ENCODE measurements around the gene PAXIP1. TPM values are rescaled to one million over a fixed set of nuclear protein-coding genes. Genes with fewer than 3 reads are reported as not detected.

Gene PAXIP1
- total and polyA plus RNA-seq, 10 of the 15 experiments (the other 5 are each of a cell fraction or from before 2014, with no cell fraction given) = 7.3 to 27.2 (median 18.1) TPM

DNA sequence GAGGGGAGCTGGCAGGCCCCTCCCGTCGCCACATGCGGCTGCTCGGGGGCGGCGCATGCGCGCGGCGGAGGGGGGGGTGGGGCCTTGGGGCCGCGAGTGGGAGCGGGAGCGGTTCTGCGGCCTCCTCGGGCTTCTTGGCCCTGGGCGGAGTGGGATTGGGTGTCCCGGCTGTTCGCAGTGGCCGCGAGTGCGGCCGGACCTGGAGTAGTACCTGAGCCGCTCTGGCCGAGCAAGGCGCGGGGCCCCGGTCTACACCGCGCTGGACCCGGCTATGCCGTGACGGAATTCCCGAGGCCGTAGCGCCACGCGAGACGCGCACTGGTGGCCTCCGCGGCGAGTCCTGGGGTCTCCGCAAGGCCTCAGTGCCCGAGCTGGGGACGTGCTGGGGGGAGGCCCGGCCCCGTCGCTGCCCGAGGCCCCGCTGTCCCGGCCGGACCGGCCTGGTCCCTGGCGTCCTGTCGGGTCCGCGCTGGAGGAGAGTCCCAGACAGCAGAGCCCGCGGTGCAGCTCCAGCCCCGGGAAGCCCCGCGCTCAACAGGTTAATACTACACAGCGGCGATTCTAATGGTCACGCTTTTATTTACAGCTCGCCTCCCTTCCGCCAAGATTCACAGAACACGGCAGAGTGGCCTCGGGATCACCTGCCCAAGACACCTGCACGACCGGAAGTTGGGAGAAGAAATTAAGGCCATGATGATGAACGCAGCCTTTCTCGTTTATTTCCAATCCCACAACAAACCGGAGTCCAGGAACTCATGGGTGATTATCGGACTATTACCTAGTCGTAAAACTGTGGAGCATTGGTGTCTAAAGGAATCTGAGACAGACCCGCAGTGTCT, 671 bp upstream of the PAXIP1 start (continued):
- TF ChIP-seq POLR2A (IDR thresholded peaks at IDR 0.05; ENCODE audit: low read depth, low read length) = peak; percentile 87
- peak; percentile 80; the same call in 1 of the 2 replicates for TF ChIP-seq DPF2 (IDR thresholded peaks at IDR 0.05)
- no peak for TF ChIP-seq CHD1 (IDR thresholded peaks at IDR 0.05; ENCODE audit: low read depth, low read length)
- no peak for TF ChIP-seq SMARCA5 (IDR thresholded peaks at IDR 0.05)
- TF ChIP-seq, protein P1, sequence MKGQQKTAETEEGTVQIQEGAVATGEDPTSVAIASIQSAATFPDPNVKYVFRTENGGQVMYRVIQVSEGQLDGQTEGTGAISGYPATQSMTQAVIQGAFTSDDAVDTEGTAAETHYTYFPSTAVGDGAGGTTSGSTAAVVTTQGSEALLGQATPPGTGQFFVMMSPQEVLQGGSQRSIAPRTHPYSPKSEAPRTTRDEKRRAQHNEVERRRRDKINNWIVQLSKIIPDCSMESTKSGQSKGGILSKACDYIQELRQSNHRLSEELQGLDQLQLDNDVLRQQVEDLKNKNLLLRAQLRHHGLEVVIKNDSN (IDR thresholded peaks at IDR 0.05; ENCODE audit: borderline replicate concordance, extremely low read length, insufficient read depth, low read depth, low read length) = no peak
- TF ChIP-seq, protein P2, sequence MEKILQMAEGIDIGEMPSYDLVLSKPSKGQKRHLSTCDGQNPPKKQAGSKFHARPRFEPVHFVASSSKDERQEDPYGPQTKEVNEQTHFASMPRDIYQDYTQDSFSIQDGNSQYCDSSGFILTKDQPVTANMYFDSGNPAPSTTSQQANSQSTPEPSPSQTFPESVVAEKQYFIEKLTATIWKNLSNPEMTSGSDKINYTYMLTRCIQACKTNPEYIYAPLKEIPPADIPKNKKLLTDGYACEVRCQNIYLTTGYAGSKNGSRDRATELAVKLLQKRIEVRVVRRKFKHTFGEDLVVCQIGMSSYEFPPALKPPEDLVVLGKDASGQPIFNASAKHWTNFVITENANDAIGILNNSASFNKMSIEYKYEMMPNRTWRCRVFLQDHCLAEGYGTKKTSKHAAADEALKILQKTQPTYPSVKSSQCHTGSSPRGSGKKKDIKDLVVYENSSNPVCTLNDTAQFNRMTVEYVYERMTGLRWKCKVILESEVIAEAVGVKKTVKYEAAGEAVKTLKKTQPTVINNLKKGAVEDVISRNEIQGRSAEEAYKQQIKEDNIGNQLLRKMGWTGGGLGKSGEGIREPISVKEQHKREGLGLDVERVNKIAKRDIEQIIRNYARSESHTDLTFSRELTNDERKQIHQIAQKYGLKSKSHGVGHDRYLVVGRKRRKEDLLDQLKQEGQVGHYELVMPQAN (conservative IDR thresholded peaks at IDR 0.05) = peak; percentile 38; the same call in 1 of the 2 replicates
- TF ChIP-seq BHLHE40 (IDR thresholded peaks at IDR 0.05; ENCODE audit: borderline replicate concordance in 1 of 2, low read depth in 2 of 2, low read length in 1 of 2) = 0 out of 4 replicates have a peak, but pooled peaks of 1 of the 2 experiments have one; percentile 6
- no peak for TF ChIP-seq TCF3 (IDR thresholded peaks at IDR 0.05; ENCODE audit: borderline replicate concordance, insufficient read depth, low read depth, low read length)
- TF ChIP-seq, protein P3, sequence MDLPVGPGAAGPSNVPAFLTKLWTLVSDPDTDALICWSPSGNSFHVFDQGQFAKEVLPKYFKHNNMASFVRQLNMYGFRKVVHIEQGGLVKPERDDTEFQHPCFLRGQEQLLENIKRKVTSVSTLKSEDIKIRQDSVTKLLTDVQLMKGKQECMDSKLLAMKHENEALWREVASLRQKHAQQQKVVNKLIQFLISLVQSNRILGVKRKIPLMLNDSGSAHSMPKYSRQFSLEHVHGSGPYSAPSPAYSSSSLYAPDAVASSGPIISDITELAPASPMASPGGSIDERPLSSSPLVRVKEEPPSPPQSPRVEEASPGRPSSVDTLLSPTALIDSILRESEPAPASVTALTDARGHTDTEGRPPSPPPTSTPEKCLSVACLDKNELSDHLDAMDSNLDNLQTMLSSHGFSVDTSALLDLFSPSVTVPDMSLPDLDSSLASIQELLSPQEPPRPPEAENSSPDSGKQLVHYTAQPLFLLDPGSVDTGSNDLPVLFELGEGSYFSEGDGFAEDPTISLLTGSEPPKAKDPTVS (IDR thresholded peaks at IDR 0.05; ENCODE audit: low read depth, low read length) = no peak
- no peak for TF ChIP-seq SUZ12 (IDR thresholded peaks at IDR 0.05; ENCODE audit: unreplicated experiment)
- TF ChIP-seq, protein P4, sequence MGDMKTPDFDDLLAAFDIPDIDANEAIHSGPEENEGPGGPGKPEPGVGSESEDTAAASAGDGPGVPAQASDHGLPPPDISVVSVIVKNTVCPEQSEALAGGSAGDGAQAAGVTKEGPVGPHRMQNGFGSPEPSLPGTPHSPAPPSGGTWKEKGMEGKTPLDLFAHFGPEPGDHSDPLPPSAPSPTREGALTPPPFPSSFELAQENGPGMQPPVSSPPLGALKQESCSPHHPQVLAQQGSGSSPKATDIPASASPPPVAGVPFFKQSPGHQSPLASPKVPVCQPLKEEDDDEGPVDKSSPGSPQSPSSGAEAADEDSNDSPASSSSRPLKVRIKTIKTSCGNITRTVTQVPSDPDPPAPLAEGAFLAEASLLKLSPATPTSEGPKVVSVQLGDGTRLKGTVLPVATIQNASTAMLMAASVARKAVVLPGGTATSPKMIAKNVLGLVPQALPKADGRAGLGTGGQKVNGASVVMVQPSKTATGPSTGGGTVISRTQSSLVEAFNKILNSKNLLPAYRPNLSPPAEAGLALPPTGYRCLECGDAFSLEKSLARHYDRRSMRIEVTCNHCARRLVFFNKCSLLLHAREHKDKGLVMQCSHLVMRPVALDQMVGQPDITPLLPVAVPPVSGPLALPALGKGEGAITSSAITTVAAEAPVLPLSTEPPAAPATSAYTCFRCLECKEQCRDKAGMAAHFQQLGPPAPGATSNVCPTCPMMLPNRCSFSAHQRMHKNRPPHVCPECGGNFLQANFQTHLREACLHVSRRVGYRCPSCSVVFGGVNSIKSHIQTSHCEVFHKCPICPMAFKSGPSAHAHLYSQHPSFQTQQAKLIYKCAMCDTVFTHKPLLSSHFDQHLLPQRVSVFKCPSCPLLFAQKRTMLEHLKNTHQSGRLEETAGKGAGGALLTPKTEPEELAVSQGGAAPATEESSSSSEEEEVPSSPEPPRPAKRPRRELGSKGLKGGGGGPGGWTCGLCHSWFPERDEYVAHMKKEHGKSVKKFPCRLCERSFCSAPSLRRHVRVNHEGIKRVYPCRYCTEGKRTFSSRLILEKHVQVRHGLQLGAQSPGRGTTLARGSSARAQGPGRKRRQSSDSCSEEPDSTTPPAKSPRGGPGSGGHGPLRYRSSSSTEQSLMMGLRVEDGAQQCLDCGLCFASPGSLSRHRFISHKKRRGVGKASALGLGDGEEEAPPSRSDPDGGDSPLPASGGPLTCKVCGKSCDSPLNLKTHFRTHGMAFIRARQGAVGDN (IDR thresholded peaks at IDR 0.05) = no peak
- 0 out of 2 replicates have a peak, but pooled peaks have one; percentile 17 for TF ChIP-seq NR2F1 (conservative IDR thresholded peaks at IDR 0.05)
- no peak for TF ChIP-seq MYB (IDR thresholded peaks at IDR 0.05; ENCODE audit: borderline replicate concordance, low read depth, low read length)
- TF ChIP-seq KAT2A (conservative IDR thresholded peaks at IDR 0.05; ENCODE audit: control insufficient read depth, low read depth, low read length) = no peak
- TF ChIP-seq PAX5 (IDR thresholded peaks at IDR 0.05; ENCODE audit: borderline replicate concordance, low read depth, low read length) = peak; percentile 6; the same call in 1 of the 2 replicates
- peak; percentile 66; the same call in 1 of the 2 replicates for TF ChIP-seq LARP7 (IDR thresholded peaks at IDR 0.05)
- TF ChIP-seq, protein P5, sequence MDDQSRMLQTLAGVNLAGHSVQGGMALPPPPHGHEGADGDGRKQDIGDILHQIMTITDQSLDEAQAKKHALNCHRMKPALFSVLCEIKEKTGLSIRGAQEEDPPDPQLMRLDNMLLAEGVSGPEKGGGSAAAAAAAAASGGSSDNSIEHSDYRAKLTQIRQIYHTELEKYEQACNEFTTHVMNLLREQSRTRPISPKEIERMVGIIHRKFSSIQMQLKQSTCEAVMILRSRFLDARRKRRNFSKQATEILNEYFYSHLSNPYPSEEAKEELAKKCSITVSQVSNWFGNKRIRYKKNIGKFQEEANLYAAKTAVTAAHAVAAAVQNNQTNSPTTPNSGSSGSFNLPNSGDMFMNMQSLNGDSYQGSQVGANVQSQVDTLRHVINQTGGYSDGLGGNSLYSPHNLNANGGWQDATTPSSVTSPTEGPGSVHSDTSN (IDR thresholded peaks at IDR 0.05; ENCODE audit: insufficient replicate concordance, low read depth, low read length) = no peak
- TF ChIP-seq SP1 (IDR thresholded peaks at IDR 0.05; ENCODE audit: low read depth, low read length) = no peak

Measured in GM12878 (cell line).